Endothelial cell of umbilical vein (primary cell): Measurements from ENCODE around the gene TOR1A. TPM values are rescaled to one million over a fixed set of nuclear protein-coding genes. Genes with fewer than 3 reads are reported as not detected.

ENCODE experiments used
- BruUV-seq: library from RNA; stranded (reverse); fragments of 400-500 nt; replicated peaks from 2 replicates; lab custom pipeline; 2021; lab: Mats Ljungman, UMichigan
- CTCF ChIA-PET: fragments of 300-600, 350-600 bp; sonication (Branson Sonifier 250); formaldehyde crosslinking; loops from one replicate; lab custom pipeline; 2021; ENCODE audit warnings: antibody characterized with exemption, inconsistent platforms; lab: Charles Lee
- POLR2A ChIA-PET: fragments of 300-600, 350-600 bp; sonication (Branson Sonifier 250); formaldehyde crosslinking; loops from one replicate; lab custom pipeline; 2021; ENCODE audit warnings: antibody characterized with exemption, inconsistent platforms; lab: Charles Lee
- DNase-seq: peaks from one replicate; pipeline ENCODE4 v3.0.0-alpha.2; 2011; ENCODE audit warnings: low read depth, low spot score
- FAIRE-seq: peaks from 2 replicates; lab custom pipeline; 2011; peaks lifted over from hg19 to GRCh38; lab: Jason Lieb, UNC
- H2AFZ ChIP-seq: 2 replicates; pipeline ENCODE4 v1.6.0; 2012; ENCODE audit warnings: low read depth, low read length, control low read depth, inconsistent platforms
- H3K27ac ChIP-seq: 2 replicates; pipeline ENCODE4 v1.5.1; 2011; ENCODE audit warnings: low read depth, mild to moderate bottlenecking, control low read depth, low read length, moderate library complexity; ENCODE audit not compliant: insufficient read depth
- H3K27me3 ChIP-seq, 2 experiments: 2 replicates each; pipeline versions ENCODE4 v1.6.0 to v1.6.1; 2011; ENCODE audit warnings: low read length in 2 of 2, mixed read lengths in 1 of 2; ENCODE audit not compliant: control insufficient read depth in 2 of 2, insufficient read depth in 2 of 2
- H3K36me3 ChIP-seq, 2 experiments: 2 replicates in 1 of 2; 3 replicates in 1 of 2; pipeline ENCODE4 v1.5.1; 2011; ENCODE audit warnings: low read length in 2 of 2, mild to moderate bottlenecking in 1 of 2, moderate library complexity in 1 of 2; ENCODE audit not compliant: control insufficient read depth in 2 of 2, insufficient read depth in 2 of 2; ENCODE audit errors: extremely low read depth in 1 of 2
- H3K4me1 ChIP-seq: 3 replicates; pipeline ENCODE4 v1.5.1; 2011; ENCODE audit warnings: mild to moderate bottlenecking, low read length; ENCODE audit not compliant: control insufficient read depth, insufficient read depth; ENCODE audit errors: extremely low read depth
- H3K4me2 ChIP-seq: 2 replicates; pipeline ENCODE4 v1.6.1; 2011; ENCODE audit warnings: low read length, control low read depth, mixed read lengths; ENCODE audit not compliant: insufficient read depth
- H3K4me3 ChIP-seq, 3 experiments: fragments of 200-600 bp in 1 of 3; sonication (generic), shearing (Covaris generic) in 1 of 3; replicated peaks in 1 of 3; 2 replicates each; pipeline ENCODE4 v1.5.1; 2011 to 2016; ENCODE audit warnings: control low read depth in 3 of 3, low read length in 3 of 3, mild to moderate bottlenecking in 2 of 3, inconsistent platforms in 1 of 3, low read depth in 1 of 3, moderate library complexity in 1 of 3; ENCODE audit not compliant: insufficient read depth in 1 of 3
- H3K79me2 ChIP-seq: 2 replicates; pipeline ENCODE4 v1.6.0; 2012; ENCODE audit warnings: low read length, inconsistent platforms; ENCODE audit not compliant: control insufficient read depth, insufficient read depth
- H3K9ac ChIP-seq: replicated peaks from 2 replicates; pipeline ENCODE3; 2011; ENCODE audit warnings: low read length, control low read depth; ENCODE audit not compliant: insufficient read depth; ENCODE audit errors: extremely low read depth
- H3K9me1 ChIP-seq: replicated peaks from 3 replicates; pipeline ENCODE4 v1.6.0; 2011; ENCODE audit warnings: mild to moderate bottlenecking, low read length; ENCODE audit not compliant: control insufficient read depth, insufficient read depth; ENCODE audit errors: extremely low read depth
- H3K9me3 ChIP-seq: replicated peaks from 2 replicates; pipeline ENCODE4 v1.5.1; 2012; ENCODE audit warnings: low read length, inconsistent platforms; ENCODE audit not compliant: control insufficient read depth, insufficient read depth
- H4K20me1 ChIP-seq: replicated peaks from 2 replicates; pipeline ENCODE3; 2011; ENCODE audit warnings: mild to moderate bottlenecking, low read length; ENCODE audit not compliant: control insufficient read depth, insufficient read depth; ENCODE audit errors: extremely low read depth
- CTCF ChIP-seq, 2 donors: IDR thresholded peaks; 1 replicate in 1 of 2; 2 replicates in 1 of 2; pipeline ENCODE4 v1.5.1; 2011; ENCODE audit warnings: low read length in 2 of 2, mild to moderate bottlenecking in 2 of 2, moderate library complexity in 2 of 2, control low read depth in 1 of 2, inconsistent platforms in 1 of 2, low read depth in 1 of 2; ENCODE audit not compliant: insufficient read depth in 1 of 2; ENCODE audit errors: extremely low read depth in 1 of 2
- EZH2 ChIP-seq: IDR thresholded peaks from 2 replicates; pipeline ENCODE4 v1.6.1; 2012; ENCODE audit warnings: borderline replicate concordance, low read depth, mild to moderate bottlenecking, moderate library complexity, low read length, inconsistent platforms; ENCODE audit not compliant: severe bottlenecking
- FOS ChIP-seq: IDR thresholded peaks from 2 replicates; pipeline ENCODE4 v1.6.1; 2011; ENCODE audit warnings: mild to moderate bottlenecking, low read length, moderate library complexity, borderline replicate concordance; ENCODE audit not compliant: insufficient read depth
- GATA2 ChIP-seq: IDR thresholded peaks from 2 replicates; pipeline ENCODE4 v1.7.0; 2011; ENCODE audit warnings: low read depth, mild to moderate bottlenecking, moderate library complexity, mixed read lengths, low read length; ENCODE audit not compliant: insufficient read length, insufficient read depth
- JUN ChIP-seq: IDR thresholded peaks from 2 replicates; pipeline ENCODE4 v1.6.1; 2011; ENCODE audit warnings: borderline replicate concordance, low read depth; ENCODE audit not compliant: insufficient read length, insufficient read depth
- MAX ChIP-seq: IDR thresholded peaks from 2 replicates; pipeline ENCODE4 v1.6.1; 2011; ENCODE audit not compliant: insufficient read depth, insufficient read length
- MYC ChIP-seq: IDR thresholded peaks from one replicate; pipeline ENCODE4 v1.6.1; 2011; ENCODE audit warnings: mild to moderate bottlenecking, low read depth, low read length
- POLR2A ChIP-seq: IDR thresholded peaks from 2 replicates; pipeline ENCODE4 v1.6.1; 2012; ENCODE audit warnings: low read depth, mild to moderate bottlenecking, control low read depth, low read length
- POLR2AphosphoS5 ChIP-seq: IDR thresholded peaks from 2 replicates; pipeline ENCODE4 v1.6.1; 2012; ENCODE audit warnings: low read depth, mild to moderate bottlenecking, control low read depth, low read length, moderate library complexity; ENCODE audit not compliant: insufficient read depth
- dilution Hi-C: fragments of 300-500 bp; cut with MboI; formaldehyde crosslinking; loops from one replicate; pipeline ENCODE4 v1.15.0; 2019; ENCODE audit warnings: low sequenced_read_pairs; ENCODE audit not compliant: extremely low pct_ligation_motif_present
- intact Hi-C: fragments of 100-400 bp; cut with micrococcal nuclease; formaldehyde crosslinking; loops from one replicate; pipeline ENCODE4 v1.10.0; 2022
- polyA plus RNA-seq, 4 experiments: library from polyadenylated mRNA; depleted of rRNA in 3 of 4; stranded (reverse) in 3 of 4; unstranded in 1 of 4; fragments of >200 nt; gene quantifications; 2 replicates each; pipeline versions ENCODE4 v1.2.1 to v1.2.3, GENCODE V29; 2011 to 2012; ENCODE audit warnings: missing spikeins in 1 of 4
- total RNA-seq: library from RNA; stranded (reverse); gene quantifications from 2 replicates; pipeline ENCODE4 v1.2.3, GENCODE V29; 2021

Gene TOR1A
- total and polyA plus RNA-seq, 2 donors (not counting 3 experiments of a cell fraction or from before 2014, with no cell fraction given) = 57.8 to 89.8 TPM

- Histone ChIP-seq H3K9me3 (no peaks in the 10 kb centered on the region), H3K27ac (no peak overlapping the region), H2AFZ (no peak overlapping the region), H3K79me2 (no peaks in the 10 kb centered on the region), H3K9me1 (no peaks in the 10 kb centered on the region), H3K9ac (no peak overlapping the region), H3K4me2 (no peak overlapping the region), H3K36me3 (peaks cover 2 to 42% of the 10 kb centered on the region in 2 experiments), H3K27me3 (no peaks in the 10 kb centered on the region), H3K4me3 (no peak overlapping the region), H3K4me1 (peaks cover 2% of the 10 kb centered on the region), H4K20me1 (no peaks in the 10 kb centered on the region)
- intact Hi-C loops = no loop called here
- ChIA-PET CTCF (no interaction called here), POLR2A (no interaction called here)
- DNase-seq (no peak), FAIRE-seq (no peak)
- dilution Hi-C loops = no loop called here
- no peak for TF ChIP-seq MAX
- TF ChIP-seq CTCF (IDR thresholded peaks at IDR 0.05; ENCODE audit: extremely low read depth in 1 of 2, insufficient read depth in 1 of 2, low read depth in 1 of 2, low read length in 2 of 2) = no peak
- TF ChIP-seq JUN = no peak
- no peak for TF ChIP-seq POLR2AphosphoS5
- no peak for TF ChIP-seq EZH2
- no peak for TF ChIP-seq MYC
- no peak for TF ChIP-seq POLR2A
- no peak for TF ChIP-seq FOS
- TF ChIP-seq GATA2 = no peak
- BruUV-seq = no TSS peak
Observed at GRCh38 chr9:129854588-129855110, 30.7 kb upstream of the TOR1A start.
